Neutrophil (primary cell): ENCODE data around the gene CBFA2T3.

Source experiments
- H3K27ac ChIP-seq: fragments of 200-600 bp; sonication (generic); 2 replicates; pipeline ENCODE4 v1.5.1; 2016; ENCODE audit warnings: mild to moderate bottlenecking, moderate library complexity
- H3K27me3 ChIP-seq: fragments of 200-600 bp; sonication (generic); 2 replicates; pipeline ENCODE4 v1.6.0; 2016; ENCODE audit warnings: mild to moderate bottlenecking
- H3K36me3 ChIP-seq: fragments of 200-600 bp; sonication (generic); 2 replicates; pipeline ENCODE4 v1.5.1; 2017
- H3K4me1 ChIP-seq, 2 experiments: fragments of 200-600 bp in 1 of 2; sonication (generic) in 1 of 2; 1 replicate in 1 of 2; 2 replicates in 1 of 2; pipeline versions ENCODE4 v1.5.1 to v1.6.1; 2013 to 2016; ENCODE audit warnings: low read depth in 1 of 2, low read length in 1 of 2, mild to moderate bottlenecking in 1 of 2, moderate library complexity in 1 of 2; ENCODE audit not compliant: control insufficient read depth in 1 of 2, insufficient read depth in 1 of 2
- H3K4me3 ChIP-seq, 2 experiments: fragments of 200-600 bp in 1 of 2; sonication (generic) in 1 of 2; 1 replicate in 1 of 2; 2 replicates in 1 of 2; pipeline ENCODE4 v1.5.1; 2013 to 2016; ENCODE audit warnings: low read depth in 1 of 2, low read length in 1 of 2, mild to moderate bottlenecking in 1 of 2, moderate library complexity in 1 of 2
- H3K9me3 ChIP-seq: fragments of 200-600 bp; sonication (generic); 2 replicates; pipeline ENCODE4 v1.5.1; 2016
- CTCF ChIP-seq: fragments of 200-600 bp; sonication (generic); IDR thresholded peaks from 2 replicates; pipeline ENCODE4 v1.5.1; 2016; ENCODE audit warnings: antibody characterized with exemption

The CBFA2T3 gene

GRCh38 chr16:88867581-88868246 is 109.3 kb downstream of the CBFA2T3 start:
- Histone ChIP-seq H3K4me3 (no peak overlapping the region), H3K27me3 (peaks cover 39% of the 10 kb centered on the region), H3K27ac (no peak overlapping the region), H3K4me1 (peaks cover 6 to 8% of the 10 kb centered on the region in 2 experiments), H3K36me3 (peaks cover 4% of the 10 kb centered on the region), H3K9me3 (no peaks in the 10 kb centered on the region)
- no peak for TF ChIP-seq CTCF

- peaks cover 15% of the 10 kb centered on the region for H3K36me3 ChIP-seq
- TF ChIP-seq CTCF, result no peak
- peaks cover 4 to 6% of the 10 kb centered on the region in 2 experiments for H3K4me1 ChIP-seq
- H3K4me3 ChIP-seq, result no peak within 1 kb of the TSS
- no peak within 1 kb of the TSS for H3K27ac ChIP-seq
- peaks cover 25% of the 10 kb centered on the region for H3K27me3 ChIP-seq
- no peaks in the 10 kb centered on the region for H3K9me3 ChIP-seq
Observed at GRCh38 chr16:88866151-88866920, 110.7 kb downstream of the CBFA2T3 start, which contains the start of gene PABPN1L. Gene PABPN1L (minus strand): TSS chr16:88866660. CDS start chr16:88866606, 54 bp downstream.

GRCh38 chr16:88865742-88866141 is 111.3 kb downstream of the CBFA2T3 start:
- TF ChIP-seq CTCF, result no peak
- Histone ChIP-seq H3K27ac (no peak overlapping the region), H3K4me1 (peaks cover 0 to 2% of the 10 kb centered on the region in 2 experiments), H3K9me3 (no peaks in the 10 kb centered on the region), H3K27me3 (peaks cover 19% of the 10 kb centered on the region), H3K4me3 (no peak overlapping the region), H3K36me3 (peaks cover 21% of the 10 kb centered on the region)

GRCh38 chr16:88865310-88865709 is 111.7 kb downstream of the CBFA2T3 start:
- H3K4me1 ChIP-seq, result no peaks in the 10 kb centered on the region
- H3K4me3 ChIP-seq, result no peak overlapping the region
- no peaks in the 10 kb centered on the region for H3K9me3 ChIP-seq
- no peak for TF ChIP-seq CTCF
- peaks cover 15% of the 10 kb centered on the region for H3K27me3 ChIP-seq
- no peak overlapping the region for H3K27ac ChIP-seq
- H3K36me3 ChIP-seq, result peaks cover 25% of the 10 kb centered on the region

GRCh38 chr16:88864521-88864920 is 112.5 kb downstream of the CBFA2T3 start:
- no peak overlapping the region for H3K27ac ChIP-seq
- no peak overlapping the region for H3K4me3 ChIP-seq
- peaks cover 31% of the 10 kb centered on the region for H3K36me3 ChIP-seq
- peaks cover 7% of the 10 kb centered on the region for H3K27me3 ChIP-seq
- H3K4me1 ChIP-seq, result peaks cover 0 to 2% of the 10 kb centered on the region in 2 experiments
- TF ChIP-seq CTCF, result no peak
- no peaks in the 10 kb centered on the region for H3K9me3 ChIP-seq
